Measurements from ENCODE around the gene TMEM47. TPM values are rescaled to one million over a fixed set of nuclear protein-coding genes. Genes with fewer than 3 reads are reported as not detected.

The TMEM47 gene
- total RNA-seq, 2 donors from 2014 or later, result not detected

- Mint-ChIP-seq H3K4me3 (no peak overlapping the region), H3K36me3 (ENCODE audit: low read depth) (no peaks in the 10 kb centered on the region), H3K4me1 (no peaks in the 10 kb centered on the region), H3K27ac (no peak overlapping the region), H3K27me3 (no peaks in the 10 kb centered on the region)
- H3K9me3 ChIP-seq (ENCODE audit: control insufficient read depth, low read length, poor library complexity, severe bottlenecking), result no peaks in the 10 kb centered on the region
- ATAC-seq, result no peak
- DNase-seq, result no peak
Measured at GRCh38 chrX:34631479-34632220, 25.4 kb downstream of the TMEM47 start.

- H3K27ac Mint-ChIP-seq, result no peak overlapping the region
Measured at GRCh38 chrX:34629572-34629971, 27.5 kb downstream of the TMEM47 start.

GRCh38 chrX:34624416-34624815 lies 32.7 kb downstream of the TMEM47 start:
- no peaks in the 10 kb centered on the region for H3K9me3 ChIP-seq (ENCODE audit: control insufficient read depth, low read length, poor library complexity, severe bottlenecking)
- no peak for ATAC-seq
- no peaks in the 10 kb centered on the region for H3K27me3 Mint-ChIP-seq
- H3K27ac Mint-ChIP-seq, result no peak overlapping the region
- no peak for DNase-seq
- no peaks in the 10 kb centered on the region for H3K4me1 Mint-ChIP-seq
- no peaks in the 10 kb centered on the region for H3K36me3 Mint-ChIP-seq (ENCODE audit: low read depth)
- H3K4me3 Mint-ChIP-seq, result no peak overlapping the region

More at GRCh38 chrX:34629572-34629971, 27.5 kb downstream of the TMEM47 start:
- H3K27me3 Mint-ChIP-seq, result no peaks in the 10 kb centered on the region
- DNase-seq (no peak), ATAC-seq (no peak)
- no peaks in the 10 kb centered on the region for H3K4me1 Mint-ChIP-seq
- no peaks in the 10 kb centered on the region for H3K36me3 Mint-ChIP-seq (ENCODE audit: low read depth)
- no peaks in the 10 kb centered on the region for H3K9me3 ChIP-seq (ENCODE audit: control insufficient read depth, low read length, poor library complexity, severe bottlenecking)
- H3K4me3 Mint-ChIP-seq, result no peak overlapping the region

- H3K27ac Mint-ChIP-seq, result no peak overlapping the region
- no peaks in the 10 kb centered on the region for H3K4me1 Mint-ChIP-seq
- H3K4me3 Mint-ChIP-seq, result no peak overlapping the region
- no peaks in the 10 kb centered on the region for H3K9me3 ChIP-seq (ENCODE audit: control insufficient read depth, low read length, poor library complexity, severe bottlenecking)
- H3K36me3 Mint-ChIP-seq (ENCODE audit: low read depth), result no peaks in the 10 kb centered on the region
- H3K27me3 Mint-ChIP-seq, result no peaks in the 10 kb centered on the region
- ATAC-seq (no peak), DNase-seq (no peak)
Measured at GRCh38 chrX:34619920-34620319, 37.2 kb downstream of the TMEM47 start.

GRCh38 chrX:34612036-34612435 lies 45.0 kb downstream of the TMEM47 start:
- ATAC-seq (no peak), DNase-seq (no peak)
- no peaks in the 10 kb centered on the region for H3K9me3 ChIP-seq (ENCODE audit: control insufficient read depth, low read length, poor library complexity, severe bottlenecking)
- no peaks in the 10 kb centered on the region for H3K4me1 Mint-ChIP-seq
- no peaks in the 10 kb centered on the region for H3K36me3 Mint-ChIP-seq (ENCODE audit: low read depth)
- no peaks in the 10 kb centered on the region for H3K27me3 Mint-ChIP-seq
- no peak overlapping the region for H3K27ac Mint-ChIP-seq
- H3K4me3 Mint-ChIP-seq, result no peak overlapping the region

GRCh38 chrX:34598362-34598761 lies 58.7 kb downstream of the TMEM47 start:
- no peak overlapping the region for H3K4me3 Mint-ChIP-seq
- ATAC-seq, result no peak
- DNase-seq, result no peak
- H3K27me3 Mint-ChIP-seq, result no peaks in the 10 kb centered on the region
- H3K36me3 Mint-ChIP-seq (ENCODE audit: low read depth), result no peaks in the 10 kb centered on the region
- H3K9me3 ChIP-seq (ENCODE audit: control insufficient read depth, low read length, poor library complexity, severe bottlenecking), result no peaks in the 10 kb centered on the region
- no peak overlapping the region for H3K27ac Mint-ChIP-seq
- no peaks in the 10 kb centered on the region for H3K4me1 Mint-ChIP-seq

- H3K27ac Mint-ChIP-seq, result no peak overlapping the region
Measured at GRCh38 chrX:34586936-34587335, 70.1 kb downstream of the TMEM47 start.

GRCh38 chrX:34586346-34586911 lies 70.7 kb downstream of the TMEM47 start:
- no peak overlapping the region for H3K4me3 Mint-ChIP-seq
- no peaks in the 10 kb centered on the region for H3K4me1 Mint-ChIP-seq
- H3K9me3 ChIP-seq (ENCODE audit: control insufficient read depth, low read length, poor library complexity, severe bottlenecking), result no peaks in the 10 kb centered on the region
- DNase-seq, result no peak
- no peaks in the 10 kb centered on the region for H3K36me3 Mint-ChIP-seq (ENCODE audit: low read depth)
- no peak for ATAC-seq
- H3K27ac Mint-ChIP-seq, result no peak overlapping the region
- no peaks in the 10 kb centered on the region for H3K27me3 Mint-ChIP-seq

More at GRCh38 chrX:34586936-34587335, 70.1 kb downstream of the TMEM47 start:
- ATAC-seq, result no peak
- Mint-ChIP-seq H3K36me3 (ENCODE audit: low read depth) (no peaks in the 10 kb centered on the region), H3K27me3 (no peaks in the 10 kb centered on the region), H3K4me1 (no peaks in the 10 kb centered on the region), H3K4me3 (no peak overlapping the region)
- no peaks in the 10 kb centered on the region for H3K9me3 ChIP-seq (ENCODE audit: control insufficient read depth, low read length, poor library complexity, severe bottlenecking)
- DNase-seq, result no peak

- DNase-seq (no peak), ATAC-seq (no peak)
- Mint-ChIP-seq H3K27me3 (no peaks in the 10 kb centered on the region), H3K36me3 (ENCODE audit: low read depth) (no peaks in the 10 kb centered on the region), H3K4me3 (no peak overlapping the region), H3K4me1 (no peaks in the 10 kb centered on the region), H3K27ac (no peak overlapping the region)
- no peaks in the 10 kb centered on the region for H3K9me3 ChIP-seq (ENCODE audit: control insufficient read depth, low read length, poor library complexity, severe bottlenecking)
Measured at GRCh38 chrX:34585561-34585960, 71.5 kb downstream of the TMEM47 start.

GRCh38 chrX:34584781-34585180 lies 72.3 kb downstream of the TMEM47 start:
- Mint-ChIP-seq H3K36me3 (ENCODE audit: low read depth) (no peaks in the 10 kb centered on the region), H3K4me1 (no peaks in the 10 kb centered on the region), H3K27me3 (no peaks in the 10 kb centered on the region), H3K27ac (no peak overlapping the region), H3K4me3 (no peak overlapping the region)
- H3K9me3 ChIP-seq (ENCODE audit: control insufficient read depth, low read length, poor library complexity, severe bottlenecking), result no peaks in the 10 kb centered on the region
- DNase-seq (no peak), ATAC-seq (no peak)

GRCh38 chrX:34580069-34580468 lies 77.0 kb downstream of the TMEM47 start:
- no peaks in the 10 kb centered on the region for H3K27me3 Mint-ChIP-seq
- H3K36me3 Mint-ChIP-seq (ENCODE audit: low read depth), result no peaks in the 10 kb centered on the region
- DNase-seq, result no peak
- H3K9me3 ChIP-seq (ENCODE audit: control insufficient read depth, low read length, poor library complexity, severe bottlenecking), result no peaks in the 10 kb centered on the region
- no peak overlapping the region for H3K4me3 Mint-ChIP-seq
- no peaks in the 10 kb centered on the region for H3K4me1 Mint-ChIP-seq
- no peak overlapping the region for H3K27ac Mint-ChIP-seq
- no peak for ATAC-seq

- Mint-ChIP-seq H3K4me1 (no peaks in the 10 kb centered on the region), H3K27ac (no peak overlapping the region), H3K27me3 (no peaks in the 10 kb centered on the region), H3K36me3 (ENCODE audit: low read depth) (no peaks in the 10 kb centered on the region), H3K4me3 (no peak overlapping the region)
- ATAC-seq, result no peak
- H3K9me3 ChIP-seq (ENCODE audit: control insufficient read depth, low read length, poor library complexity, severe bottlenecking), result no peaks in the 10 kb centered on the region
- DNase-seq, result no peak
Measured at GRCh38 chrX:34578237-34578636, 78.8 kb downstream of the TMEM47 start.

All from T-helper 17 cell (primary cell).